ENCODE results near the gene MYCL.

DNA sequence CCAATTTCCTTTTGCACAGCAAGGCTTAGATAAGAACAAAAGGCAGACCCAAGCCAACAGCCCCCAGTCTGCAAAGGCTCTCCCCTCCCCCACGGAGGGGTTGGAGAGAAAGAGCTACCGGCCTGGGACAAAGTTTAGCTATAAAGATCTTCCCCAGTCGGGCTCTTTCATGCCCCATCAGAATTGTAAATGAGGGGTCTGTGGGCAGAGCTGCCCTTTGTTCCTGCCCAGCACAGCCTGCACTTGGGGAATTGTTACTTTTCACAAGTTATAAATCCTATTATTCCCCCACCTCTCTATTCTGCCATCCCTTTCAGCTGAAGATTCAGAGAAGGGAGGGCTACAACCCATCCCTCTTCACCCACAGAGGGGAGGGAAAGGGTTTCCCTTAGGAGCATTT is 3.5 kb downstream of the MYCL start:
- TF ChIP-seq EP300 (IDR thresholded peaks at IDR 0.05) (no peak), POLR2A (IDR thresholded peaks at IDR 0.05) (no peak), POLR2AphosphoS5 (IDR thresholded peaks at IDR 0.05) (no peak)
- TF ChIP-seq, protein P1, sequence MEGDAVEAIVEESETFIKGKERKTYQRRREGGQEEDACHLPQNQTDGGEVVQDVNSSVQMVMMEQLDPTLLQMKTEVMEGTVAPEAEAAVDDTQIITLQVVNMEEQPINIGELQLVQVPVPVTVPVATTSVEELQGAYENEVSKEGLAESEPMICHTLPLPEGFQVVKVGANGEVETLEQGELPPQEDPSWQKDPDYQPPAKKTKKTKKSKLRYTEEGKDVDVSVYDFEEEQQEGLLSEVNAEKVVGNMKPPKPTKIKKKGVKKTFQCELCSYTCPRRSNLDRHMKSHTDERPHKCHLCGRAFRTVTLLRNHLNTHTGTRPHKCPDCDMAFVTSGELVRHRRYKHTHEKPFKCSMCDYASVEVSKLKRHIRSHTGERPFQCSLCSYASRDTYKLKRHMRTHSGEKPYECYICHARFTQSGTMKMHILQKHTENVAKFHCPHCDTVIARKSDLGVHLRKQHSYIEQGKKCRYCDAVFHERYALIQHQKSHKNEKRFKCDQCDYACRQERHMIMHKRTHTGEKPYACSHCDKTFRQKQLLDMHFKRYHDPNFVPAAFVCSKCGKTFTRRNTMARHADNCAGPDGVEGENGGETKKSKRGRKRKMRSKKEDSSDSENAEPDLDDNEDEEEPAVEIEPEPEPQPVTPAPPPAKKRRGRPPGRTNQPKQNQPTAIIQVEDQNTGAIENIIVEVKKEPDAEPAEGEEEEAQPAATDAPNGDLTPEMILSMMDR (IDR thresholded peaks at IDR 0.05) = no peak

Measured in suprapubic skin (tissue), 4 donors.